ENCODE measurements around the gene GOLGA1. TPM values are rescaled to one million over a fixed set of nuclear protein-coding genes. Genes with fewer than 3 reads are reported as not detected.

GOLGA1 gene
- total and polyA plus RNA-seq, 9 of the 15 experiments (the other 6 are each of a cell fraction or from before 2014, with no cell fraction given): 2.9 to 15.9 (median 8.5) TPM

DNA sequence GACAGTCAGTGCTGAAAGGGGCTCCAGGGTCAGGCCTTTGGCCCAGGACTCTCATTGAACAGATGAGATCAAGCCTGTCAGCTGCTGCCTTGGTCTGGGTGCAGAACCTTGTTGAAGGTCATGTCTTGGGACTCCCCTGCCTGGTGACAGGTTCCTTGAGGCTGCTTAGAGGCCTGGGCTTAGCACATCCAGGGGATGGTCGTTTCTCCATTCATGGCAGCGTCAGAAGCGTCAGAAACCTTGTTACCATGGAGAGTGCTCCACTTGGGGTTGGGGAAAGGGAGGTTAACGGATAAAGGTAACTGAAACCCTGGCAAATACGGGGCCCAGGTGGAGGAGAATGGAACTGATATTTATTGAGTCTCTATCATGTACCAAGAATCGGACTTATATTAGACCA is 70.2 kb downstream of the GOLGA1 start (continued):
- TF ChIP-seq ZNF140 (CRISPR knock-in tag; IDR thresholded peaks at IDR 0.05) (no peak), RCOR1 (IDR thresholded peaks at IDR 0.05; ENCODE audit: borderline replicate concordance in 1 of 2, low read depth in 2 of 2, low read length in 2 of 2) (no peak), ZNF583 (CRISPR knock-in tag; IDR thresholded peaks at IDR 0.05) (no peak), SLC30A9 (CRISPR knock-in tag; IDR thresholded peaks at IDR 0.05) (no peak), ZNF165 (CRISPR knock-in tag; IDR thresholded peaks at IDR 0.05; ENCODE audit: borderline replicate concordance) (no peak), MEIS2 (IDR thresholded peaks at IDR 0.05; ENCODE audit: partially characterized antibody) (no peak), EGR1 (conservative IDR thresholded peaks at IDR 0.05) (no peak), SMAD1 (IDR thresholded peaks at IDR 0.05; ENCODE audit: low read depth, low read length, partially characterized antibody) (peak; percentile 8), ESRRB (CRISPR knock-in tag; IDR thresholded peaks at IDR 0.05; ENCODE audit: borderline replicate concordance) (no peak)
- TF ChIP-seq, protein P1, sequence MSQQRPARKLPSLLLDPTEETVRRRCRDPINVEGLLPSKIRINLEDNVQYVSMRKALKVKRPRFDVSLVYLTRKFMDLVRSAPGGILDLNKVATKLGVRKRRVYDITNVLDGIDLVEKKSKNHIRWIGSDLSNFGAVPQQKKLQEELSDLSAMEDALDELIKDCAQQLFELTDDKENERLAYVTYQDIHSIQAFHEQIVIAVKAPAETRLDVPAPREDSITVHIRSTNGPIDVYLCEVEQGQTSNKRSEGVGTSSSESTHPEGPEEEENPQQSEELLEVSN (IDR thresholded peaks at IDR 0.05; ENCODE audit: borderline replicate concordance in 1 of 2, extremely low read depth in 1 of 2, insufficient read depth in 1 of 2, insufficient read length in 1 of 2, low read depth in 1 of 2, low read length in 1 of 2, poor library complexity in 1 of 2, severe bottlenecking in 1 of 2): no peak
